GM11168 (cell line): ENCODE measurements around the gene RXFP4.
"Not testable (repeated sequence)": the region's sequence is repeated elsewhere in the genome, so short reads cannot be mapped to it uniquely, and the experiment has no call there.

ENCODE experiments used
- in situ Hi-C: fragments of 300-500 bp; cut with MboI; formaldehyde crosslinking; loops from one replicate; pipeline ENCODE4 v1.12.0; 2022; ENCODE audit warnings: low sequenced_read_pairs; ENCODE audit not compliant: unreplicated experiment

The RXFP4 gene, protein sequence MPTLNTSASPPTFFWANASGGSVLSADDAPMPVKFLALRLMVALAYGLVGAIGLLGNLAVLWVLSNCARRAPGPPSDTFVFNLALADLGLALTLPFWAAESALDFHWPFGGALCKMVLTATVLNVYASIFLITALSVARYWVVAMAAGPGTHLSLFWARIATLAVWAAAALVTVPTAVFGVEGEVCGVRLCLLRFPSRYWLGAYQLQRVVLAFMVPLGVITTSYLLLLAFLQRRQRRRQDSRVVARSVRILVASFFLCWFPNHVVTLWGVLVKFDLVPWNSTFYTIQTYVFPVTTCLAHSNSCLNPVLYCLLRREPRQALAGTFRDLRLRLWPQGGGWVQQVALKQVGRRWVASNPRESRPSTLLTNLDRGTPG

DNA sequence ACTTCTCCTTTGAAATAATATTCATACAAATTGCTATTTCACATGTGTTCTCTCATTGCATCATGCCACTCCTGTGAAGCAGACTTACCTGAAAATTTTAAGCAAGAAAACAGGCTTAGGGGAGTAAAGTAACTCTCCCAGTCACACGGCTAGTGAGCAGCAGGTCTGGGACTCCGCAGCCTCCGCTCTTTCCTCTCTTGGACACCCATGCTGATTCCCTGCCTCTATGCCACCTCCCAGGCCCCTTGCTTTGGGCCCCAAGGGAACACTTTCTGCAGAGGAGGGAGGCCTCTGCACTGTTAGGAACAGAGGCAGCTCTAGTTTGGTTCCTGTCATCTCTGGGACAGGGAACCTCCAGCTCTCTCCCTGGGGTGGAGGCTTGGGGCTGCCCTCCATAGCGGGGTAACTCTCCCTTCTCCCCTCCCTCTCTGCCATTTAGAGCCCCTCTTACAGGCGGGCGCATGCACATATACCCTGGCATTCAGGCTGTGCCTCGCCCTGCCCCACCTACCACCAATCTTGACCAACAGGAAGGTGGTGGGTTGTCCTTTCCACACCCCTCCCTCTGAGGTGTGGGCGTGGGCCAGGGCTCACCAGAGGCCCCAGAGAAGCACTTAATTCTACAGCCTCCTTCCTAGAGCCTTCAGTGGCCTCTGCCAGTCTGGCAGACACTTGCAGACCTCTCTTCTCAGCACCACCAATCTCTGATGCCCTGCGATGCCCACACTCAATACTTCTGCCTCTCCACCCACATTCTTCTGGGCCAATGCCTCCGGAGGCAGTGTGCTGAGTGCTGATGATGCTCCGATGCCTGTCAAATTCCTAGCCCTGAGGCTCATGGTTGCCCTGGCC, at the start of gene RXFP4:
Gene RXFP4, plus strand, starts transcription at position 646 of the 852 bp plus-strand sequence. Its CDS starts 72 bp downstream, at position 718.
- in situ Hi-C loops = no loop called here

- in situ Hi-C loops = no loop called here
Measured at GRCh38 chr1:155892796-155893195, 48.6 kb upstream of the RXFP4 start.

GRCh38 chr1:155893389-155894142, 47.9 kb upstream of the RXFP4 start:
- in situ Hi-C loops = no loop called here

GRCh38 chr1:155895617-155896016, 45.8 kb upstream of the RXFP4 start:
- in situ Hi-C loops = not testable (repeated sequence)

DNA sequence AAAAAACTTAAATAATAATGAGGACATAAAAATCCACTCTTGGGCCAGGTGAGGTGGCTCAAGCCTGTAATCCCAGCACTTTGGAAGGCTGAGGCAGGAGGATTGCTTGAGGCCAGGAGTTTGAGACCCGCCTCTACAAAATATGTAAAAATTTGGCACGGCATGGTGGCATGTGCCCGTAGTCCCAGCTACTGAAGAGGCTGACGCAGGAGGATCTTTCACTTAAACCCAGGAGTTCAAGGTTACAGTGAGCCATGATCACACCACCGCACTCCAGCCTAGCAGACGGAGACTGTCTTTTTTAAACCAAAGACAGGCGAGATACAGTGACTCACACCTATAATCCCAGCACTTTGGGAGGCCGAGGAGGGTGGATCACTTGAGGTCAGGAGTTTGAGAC, 45.0 kb upstream of the RXFP4 start:
- in situ Hi-C loops = not testable (repeated sequence)

GRCh38 chr1:155897746-155898145, 43.7 kb upstream of the RXFP4 start:
- in situ Hi-C loops = no loop called here

- in situ Hi-C loops = no loop called here
Measured at GRCh38 chr1:155898888-155899287, 42.5 kb upstream of the RXFP4 start.

DNA sequence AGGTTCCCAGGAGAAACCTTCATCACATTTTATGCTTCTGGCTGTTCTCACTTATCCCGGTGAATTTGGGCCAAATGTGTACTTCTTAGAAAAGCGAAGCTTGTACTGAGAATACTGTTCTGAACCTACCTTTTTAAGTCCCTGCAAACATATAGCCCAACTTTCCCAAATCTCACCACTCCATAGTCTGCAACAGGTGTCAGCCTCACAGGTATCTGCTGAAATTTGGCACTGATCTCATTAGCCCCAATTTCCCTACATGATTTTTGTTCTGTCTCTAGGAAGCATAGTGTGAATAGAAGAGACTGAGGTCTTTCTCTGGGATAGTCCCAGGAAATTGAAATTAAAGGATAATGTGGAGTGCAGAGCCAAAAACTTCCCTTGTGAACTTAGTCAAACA, 41.8 kb upstream of the RXFP4 start:
- in situ Hi-C loops = no loop called here

DNA sequence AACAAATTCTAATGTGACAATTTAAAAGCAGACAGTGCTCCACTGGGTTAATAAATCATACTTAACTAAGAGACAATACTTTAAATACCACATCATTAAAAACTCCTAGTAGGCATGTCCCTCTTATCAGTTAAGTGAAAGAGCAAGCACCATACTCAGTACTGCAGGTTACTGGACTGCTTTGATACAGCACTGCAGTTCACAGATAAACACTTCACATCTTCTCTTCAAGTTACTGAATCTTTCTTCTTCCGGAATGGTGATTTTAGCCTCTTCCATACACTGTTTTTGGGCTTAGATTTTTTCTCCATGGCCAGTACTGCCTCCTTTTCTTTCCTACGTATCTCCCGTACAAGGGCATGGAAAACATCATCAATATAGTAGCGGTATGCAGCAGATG, 41.3 kb upstream of the RXFP4 start:
- in situ Hi-C loops = no loop called here

GRCh38 chr1:155904261-155904660, 37.2 kb upstream of the RXFP4 start:
- in situ Hi-C loops = no loop called here

- in situ Hi-C loops = no loop called here
Measured at GRCh38 chr1:155909894-155910293, 31.5 kb upstream of the RXFP4 start.

DNA sequence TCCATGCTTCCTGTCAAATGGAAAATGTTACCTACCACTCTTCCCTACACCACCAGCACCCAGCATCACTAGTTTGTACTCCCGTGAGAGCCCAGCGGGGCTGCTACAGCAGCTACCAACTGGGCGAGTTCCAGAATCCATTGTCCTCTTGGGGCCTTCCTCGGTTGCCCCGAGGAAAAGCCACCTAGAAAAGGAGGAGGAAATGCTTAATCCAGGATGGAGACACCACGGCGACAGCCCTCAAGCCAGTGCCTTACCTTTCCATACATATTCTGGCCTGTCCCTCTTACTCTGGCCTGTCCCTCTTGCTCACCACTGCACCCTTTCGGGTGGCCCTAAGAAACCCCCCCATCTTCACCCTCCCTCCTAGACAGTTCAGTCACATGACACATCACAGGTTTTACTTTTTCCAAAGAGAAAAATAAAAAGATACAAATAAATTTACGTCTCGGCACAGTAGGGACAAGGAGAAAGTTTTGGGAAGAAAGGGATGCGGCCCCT, 30.8 kb upstream of the RXFP4 start:
- in situ Hi-C loops = no loop called here

DNA sequence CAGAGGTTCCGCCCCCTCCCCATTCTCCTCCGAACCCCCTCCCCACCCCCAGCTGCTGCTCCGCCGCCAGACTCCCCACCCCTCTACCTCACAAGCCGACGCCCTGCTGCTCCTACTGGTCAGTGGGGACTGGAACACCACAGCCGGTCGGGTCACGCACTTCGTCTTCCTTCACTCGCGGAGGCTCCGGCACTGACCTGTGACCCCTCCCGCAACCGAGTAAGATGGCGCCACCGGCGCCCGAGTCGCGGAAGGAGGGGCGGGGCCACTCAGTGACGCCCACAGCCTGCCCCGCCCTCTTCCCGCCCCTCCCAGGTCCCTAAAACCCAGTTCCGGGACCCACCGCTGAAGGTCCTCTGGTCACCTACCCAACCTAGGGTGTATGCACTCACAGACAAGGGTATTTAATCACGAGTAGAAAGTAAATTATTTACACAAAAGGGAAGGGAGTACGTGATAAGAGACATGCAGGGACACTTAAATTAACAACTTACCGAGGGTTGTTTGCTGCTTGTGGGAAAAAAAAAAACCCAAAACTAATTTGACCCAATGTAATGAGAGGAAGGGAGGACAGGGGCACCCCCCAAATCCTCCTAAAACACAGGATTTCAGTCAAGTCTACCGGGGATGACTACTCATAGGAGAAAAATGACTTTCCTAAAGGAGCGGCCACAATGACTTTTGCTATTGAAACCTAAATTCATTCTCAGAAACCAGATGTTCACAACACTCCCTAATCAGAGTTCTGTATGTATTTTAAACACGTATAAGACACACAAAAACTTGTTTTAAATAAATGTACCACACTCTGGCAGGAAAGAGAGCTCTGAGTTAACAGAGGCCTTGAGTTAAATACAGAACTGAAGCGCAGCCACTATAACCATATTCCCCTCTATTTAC, 30.0 kb upstream of the RXFP4 start, which contains the start of gene RIT1:
Gene RIT1, minus strand, starts transcription at position 194 of the 900 bp plus-strand sequence. CDS start 588 bp downstream, outside the sequence.
- in situ Hi-C loops = no loop called here

DNA sequence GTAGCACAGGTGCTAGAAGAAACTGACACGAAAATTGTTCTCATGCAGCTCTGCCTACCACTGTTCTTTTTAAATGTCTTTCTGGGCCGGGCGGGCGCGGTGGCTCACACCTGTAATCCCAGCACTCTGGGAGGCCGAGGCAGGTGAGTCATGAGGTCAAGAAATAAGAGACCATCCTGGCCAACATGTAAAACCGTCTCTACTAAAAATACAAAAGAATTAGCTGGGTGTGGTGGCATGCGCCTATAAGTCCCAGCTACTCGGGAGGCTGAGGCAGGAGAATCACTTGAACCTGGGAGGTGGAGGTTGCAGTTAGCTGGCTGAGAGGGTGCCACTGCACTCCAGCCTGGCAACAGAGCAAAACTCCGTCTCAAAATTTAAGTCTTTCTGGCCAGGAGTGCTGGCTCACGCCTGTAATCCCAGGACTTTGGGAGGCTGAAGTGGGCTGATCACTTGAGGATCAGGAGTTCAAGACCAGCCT, 29.3 kb upstream of the RXFP4 start:
- in situ Hi-C loops = no loop called here

DNA sequence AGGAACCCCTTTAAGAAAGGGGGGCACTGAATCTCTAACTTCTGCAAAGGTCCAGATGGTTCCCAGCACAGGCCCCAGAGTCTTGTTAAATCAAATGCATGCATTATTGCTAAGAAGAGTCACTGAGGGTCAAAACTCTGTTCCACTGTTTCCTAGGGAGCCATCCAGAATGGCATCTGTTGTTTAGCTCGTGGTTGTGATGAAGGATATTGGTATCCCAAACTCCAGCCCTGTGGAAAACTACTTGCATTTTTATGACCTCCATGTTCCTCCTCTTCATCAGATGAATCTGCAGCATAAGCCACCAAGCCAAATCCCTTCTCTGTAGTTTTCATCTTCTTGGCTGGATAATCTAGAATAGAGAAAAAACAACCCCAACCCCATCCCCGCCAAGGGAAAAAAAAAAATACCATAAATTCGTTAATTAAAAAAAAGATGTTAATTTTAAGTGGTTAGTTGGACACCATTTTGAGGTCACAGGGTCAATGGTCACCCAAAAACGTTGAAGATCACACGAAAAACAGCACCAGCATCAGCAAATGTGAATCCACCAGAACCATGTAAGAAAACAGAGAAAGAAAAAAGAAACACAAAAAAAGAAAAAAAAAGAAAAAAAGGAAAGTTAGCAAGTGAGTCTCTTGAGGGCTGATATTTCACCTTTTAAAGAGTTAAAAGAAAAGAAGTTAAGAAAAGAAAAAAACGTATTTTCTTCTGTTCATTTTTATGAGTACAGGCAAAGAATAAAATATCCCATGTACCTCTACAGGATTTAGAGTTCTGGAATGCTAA, 27.3 kb upstream of the RXFP4 start:
- in situ Hi-C loops = no loop called here

DNA sequence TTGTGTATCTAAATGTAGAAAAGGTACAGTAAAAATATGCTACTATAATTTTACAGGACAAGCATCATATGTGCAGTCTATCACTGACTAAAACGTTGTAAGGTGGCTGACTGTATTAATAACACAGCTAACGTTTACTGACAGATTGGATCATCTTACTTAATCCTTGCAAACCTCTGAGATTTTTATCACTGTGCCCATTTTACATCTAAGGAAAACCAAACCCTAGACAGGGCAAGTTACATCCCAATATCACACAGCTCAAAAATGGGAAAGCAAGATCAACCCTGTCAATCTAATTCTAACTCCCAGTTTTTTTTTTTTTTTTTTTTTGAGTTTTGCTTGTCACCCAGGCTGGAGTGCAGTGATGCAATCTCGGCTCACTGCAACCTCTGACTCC, 22.8 kb upstream of the RXFP4 start:
- in situ Hi-C loops = no loop called here

GRCh38 chr1:155919801-155920200, 21.6 kb upstream of the RXFP4 start:
- in situ Hi-C loops = no loop called here

DNA sequence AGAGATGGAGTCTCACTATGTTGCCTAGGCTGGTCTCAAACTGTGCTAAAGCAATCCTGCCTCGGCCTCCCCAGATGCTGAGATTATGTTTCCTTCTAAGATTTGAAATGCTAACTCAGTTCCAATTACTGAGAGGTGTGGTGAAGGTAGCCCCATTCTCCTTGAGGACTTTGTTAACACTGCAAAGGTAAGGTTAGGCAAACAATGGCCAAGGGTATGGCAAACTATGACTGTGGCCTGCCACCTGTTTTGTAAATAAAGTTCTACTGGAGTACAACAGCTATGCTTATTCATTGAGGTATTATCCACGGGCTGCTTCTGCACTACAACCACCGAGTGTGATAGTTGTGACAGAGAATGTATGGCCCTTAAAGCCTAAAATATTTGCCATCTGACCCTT, 20.7 kb upstream of the RXFP4 start:
- in situ Hi-C loops = no loop called here
